Mesothelial cell of epicardium (in vitro differentiated cells): ENCODE data around the gene SYNGR4. TPM values are rescaled to one million over a fixed set of nuclear protein-coding genes. Genes with fewer than 3 reads are reported as not detected.

Experiments used
- DNase-seq, 2 experiments: peaks; one replicate each; pipeline ENCODE4 v3.0.0; 2021; ENCODE audit warnings: low spot score in 2 of 2; ENCODE audit not compliant: unreplicated experiment in 2 of 2
- H3K27ac Mint-ChIP-seq: 2 replicates; pipeline ENCODE4 v1.8.0; 2021; ENCODE audit warnings: mixed read lengths
- H3K27me3 Mint-ChIP-seq: 2 replicates; pipeline ENCODE4 v1.8.0; 2021; ENCODE audit warnings: low read depth, mixed read lengths
- H3K36me3 Mint-ChIP-seq: 2 replicates; pipeline ENCODE4 v1.8.0; 2021; ENCODE audit warnings: mixed read lengths
- H3K4me1 Mint-ChIP-seq: 2 replicates; pipeline ENCODE4 v1.8.0; 2021; ENCODE audit warnings: mixed read lengths
- H3K4me3 Mint-ChIP-seq: 2 replicates; pipeline ENCODE4 v1.8.0; 2021; ENCODE audit warnings: mild to moderate bottlenecking, moderate library complexity, mixed read lengths
- H3K9me3 Mint-ChIP-seq: 2 replicates; pipeline ENCODE4 v1.8.0; 2021; ENCODE audit warnings: mixed read lengths
- total RNA-seq: library from RNA; stranded (reverse); gene quantifications from 3 replicates; pipeline ENCODE4 v1.2.1, GENCODE V29; 2021
- TF ChIP-seq, protein P1 (sequence below): fragments of 200-600 bp; sonication (generic); IDR thresholded peaks from one replicate; pipeline ENCODE4 v1.5.0; 2021; ENCODE audit warnings: antibody characterized with exemption; ENCODE audit not compliant: unreplicated experiment

SYNGR4 gene
- total RNA-seq, 1 donor from 2014 or later, result not detected

DNA sequence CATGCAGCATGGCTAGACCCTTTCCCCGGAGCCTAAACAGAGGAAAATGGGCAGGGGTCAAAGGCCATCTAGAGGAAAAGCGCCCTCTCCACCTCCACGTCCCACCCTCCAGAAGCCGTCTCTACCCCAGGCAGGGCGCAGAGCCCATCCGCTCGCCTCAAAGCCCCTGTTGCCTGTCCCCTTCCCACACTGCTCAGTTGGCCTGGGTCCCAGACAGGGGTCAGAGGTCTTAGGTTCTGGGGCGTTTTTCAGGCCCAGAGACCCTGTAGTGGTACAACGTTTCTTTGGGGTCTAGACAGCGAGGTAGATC is 712 bp upstream of the SYNGR4 start:
- Mint-ChIP-seq H3K9me3 (no peaks in the 10 kb centered on the region), H3K4me3 (peak overlapping the region; percentile 73), H3K27ac (peak overlapping the region; percentile 87), H3K36me3 (no peaks in the 10 kb centered on the region), H3K27me3 (no peaks in the 10 kb centered on the region), H3K4me1 (peaks cover 3% of the 10 kb centered on the region)
- TF ChIP-seq, protein P1, sequence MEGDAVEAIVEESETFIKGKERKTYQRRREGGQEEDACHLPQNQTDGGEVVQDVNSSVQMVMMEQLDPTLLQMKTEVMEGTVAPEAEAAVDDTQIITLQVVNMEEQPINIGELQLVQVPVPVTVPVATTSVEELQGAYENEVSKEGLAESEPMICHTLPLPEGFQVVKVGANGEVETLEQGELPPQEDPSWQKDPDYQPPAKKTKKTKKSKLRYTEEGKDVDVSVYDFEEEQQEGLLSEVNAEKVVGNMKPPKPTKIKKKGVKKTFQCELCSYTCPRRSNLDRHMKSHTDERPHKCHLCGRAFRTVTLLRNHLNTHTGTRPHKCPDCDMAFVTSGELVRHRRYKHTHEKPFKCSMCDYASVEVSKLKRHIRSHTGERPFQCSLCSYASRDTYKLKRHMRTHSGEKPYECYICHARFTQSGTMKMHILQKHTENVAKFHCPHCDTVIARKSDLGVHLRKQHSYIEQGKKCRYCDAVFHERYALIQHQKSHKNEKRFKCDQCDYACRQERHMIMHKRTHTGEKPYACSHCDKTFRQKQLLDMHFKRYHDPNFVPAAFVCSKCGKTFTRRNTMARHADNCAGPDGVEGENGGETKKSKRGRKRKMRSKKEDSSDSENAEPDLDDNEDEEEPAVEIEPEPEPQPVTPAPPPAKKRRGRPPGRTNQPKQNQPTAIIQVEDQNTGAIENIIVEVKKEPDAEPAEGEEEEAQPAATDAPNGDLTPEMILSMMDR, result no peak
- peak in 1 of 2 experiments; percentile 65 for DNase-seq

DNA sequence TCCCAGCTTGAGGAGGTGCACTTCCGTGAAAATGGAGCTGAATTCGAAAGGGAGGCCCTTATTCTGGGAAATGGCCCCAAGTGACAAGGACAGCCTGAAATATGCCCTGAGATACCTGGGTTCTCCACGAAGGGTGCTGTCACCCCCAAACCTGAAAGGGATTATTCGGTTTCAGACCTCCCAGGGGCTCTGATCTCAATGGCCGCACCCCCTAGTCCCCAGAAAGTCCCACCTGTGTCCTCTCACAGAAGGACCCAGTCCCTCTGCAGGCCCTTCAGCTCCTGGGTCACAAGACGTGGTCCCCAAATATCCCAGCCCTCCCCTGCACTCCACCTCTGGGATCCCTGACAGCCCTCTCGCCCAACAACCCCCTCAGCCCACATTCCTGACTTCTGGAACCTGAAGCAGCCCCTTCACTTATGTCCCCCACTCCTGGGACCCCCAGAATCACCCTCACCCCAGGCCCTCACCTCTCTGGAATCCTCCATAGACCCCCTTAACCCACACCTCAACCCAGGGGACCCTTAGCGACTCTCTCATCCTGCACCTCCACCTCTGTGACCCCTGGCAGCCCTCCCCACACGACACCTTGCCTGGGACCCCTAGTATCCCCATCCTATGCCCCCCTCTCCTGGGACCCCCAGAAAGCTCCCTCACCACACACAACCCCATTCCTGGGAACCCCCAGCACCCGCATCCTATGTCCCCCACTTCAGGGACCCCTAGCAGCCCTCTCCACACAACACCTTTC is 606 bp downstream of the SYNGR4 start:
- TF ChIP-seq, protein P1, result no peak
- Mint-ChIP-seq H3K9me3 (no peaks in the 10 kb centered on the region), H3K27me3 (no peaks in the 10 kb centered on the region), H3K4me3 (no peak overlapping the region), H3K4me1 (peaks cover 8% of the 10 kb centered on the region), H3K27ac (no peak overlapping the region), H3K36me3 (no peaks in the 10 kb centered on the region)
- no peak for DNase-seq

DNA sequence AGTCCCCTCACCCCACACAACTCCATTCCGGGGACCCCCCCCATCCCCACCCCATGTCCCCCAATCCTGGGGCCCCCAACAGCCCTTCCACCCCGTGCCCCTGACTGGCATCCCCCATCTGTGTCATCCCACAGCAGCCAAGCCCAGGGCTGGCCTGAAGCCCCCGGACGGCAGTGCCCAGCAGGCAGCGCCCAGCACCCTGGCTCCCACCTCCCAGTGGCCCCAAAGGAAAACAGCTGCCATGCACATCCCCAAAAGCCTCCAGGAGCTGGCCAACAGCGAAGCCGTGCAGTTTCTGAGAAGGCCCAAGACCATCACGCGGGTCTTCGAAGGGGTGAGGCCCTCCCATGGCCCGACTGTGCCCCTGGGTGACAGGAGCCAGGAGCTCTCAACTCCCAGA is 1.4 kb downstream of the SYNGR4 start:
- TF ChIP-seq, protein P1, result no peak
- no peaks in the 10 kb centered on the region for H3K36me3 Mint-ChIP-seq
- no peak overlapping the region for H3K27ac Mint-ChIP-seq
- H3K4me3 Mint-ChIP-seq, result no peak overlapping the region
- no peaks in the 10 kb centered on the region for H3K9me3 Mint-ChIP-seq
- H3K4me1 Mint-ChIP-seq, result peaks cover 10% of the 10 kb centered on the region
- H3K27me3 Mint-ChIP-seq, result no peaks in the 10 kb centered on the region
- DNase-seq, result no peak

DNA sequence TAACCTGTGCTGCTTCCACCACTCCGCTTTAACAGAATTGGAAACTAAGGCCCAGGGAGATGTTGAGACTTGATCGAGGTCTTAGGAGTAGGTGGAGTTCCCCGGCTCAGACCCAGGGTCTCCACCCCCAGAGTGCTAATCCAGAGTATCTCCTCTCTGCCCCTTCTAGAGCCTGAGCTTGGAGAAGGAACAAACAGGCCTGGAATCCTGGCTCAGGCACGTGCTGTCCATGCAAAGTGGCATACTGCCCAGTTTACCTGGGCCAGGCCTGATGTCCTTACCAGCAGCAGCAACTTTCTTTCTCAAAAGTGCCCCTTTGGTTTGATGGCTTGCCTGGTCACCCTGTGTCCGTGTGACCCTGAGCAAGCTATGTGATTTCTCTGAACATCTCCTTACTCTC is 3.7 kb downstream of the SYNGR4 start:
- H3K4me1 Mint-ChIP-seq, result peaks cover 17% of the 10 kb centered on the region
- H3K4me3 Mint-ChIP-seq, result no peak overlapping the region
- H3K27me3 Mint-ChIP-seq, result no peaks in the 10 kb centered on the region
- TF ChIP-seq, protein P1, result no peak
- H3K36me3 Mint-ChIP-seq, result no peaks in the 10 kb centered on the region
- no peak overlapping the region for H3K27ac Mint-ChIP-seq
- H3K9me3 Mint-ChIP-seq, result no peaks in the 10 kb centered on the region
- DNase-seq, result no peak

DNA sequence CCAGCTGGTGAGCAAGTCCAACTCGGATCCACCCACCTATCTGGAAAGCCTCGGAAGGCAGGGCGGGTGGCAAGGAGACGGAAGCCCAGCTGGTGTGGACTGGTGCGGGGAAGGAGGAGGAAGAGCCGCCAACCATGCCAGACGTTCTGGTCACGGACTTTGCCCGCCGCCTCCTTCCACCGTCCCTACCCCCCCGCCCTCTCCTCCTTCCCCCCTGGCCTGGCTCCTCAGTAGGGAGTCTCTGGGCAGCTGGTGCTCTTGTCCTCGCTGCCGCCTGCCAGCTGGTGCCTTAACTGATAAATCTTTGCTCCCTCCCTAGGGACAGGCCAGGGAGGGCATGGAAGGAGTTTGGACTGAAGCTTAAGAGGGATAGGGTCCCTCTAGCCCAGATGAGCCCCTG is 4.8 kb downstream of the SYNGR4 start:
- TF ChIP-seq, protein P1, result no peak
- Mint-ChIP-seq H3K4me3 (no peak overlapping the region), H3K27ac (no peak overlapping the region), H3K4me1 (peaks cover 21% of the 10 kb centered on the region), H3K27me3 (no peaks in the 10 kb centered on the region), H3K36me3 (no peaks in the 10 kb centered on the region), H3K9me3 (no peaks in the 10 kb centered on the region)
- no peak for DNase-seq
